DOHH2 (cell line): ENCODE measurements around the gene SPCS2.
"Not testable (repeated sequence)": the region's sequence is repeated elsewhere in the genome, so short reads cannot be mapped to it uniquely, and the experiment has no call there.

ENCODE experiments used
- CTCF ChIP-seq: fragments of 200-600 bp; sonication (generic); IDR thresholded peaks from one replicate; pipeline ENCODE4 v1.5.1; 2014; ENCODE audit warnings: antibody characterized with exemption, mild to moderate bottlenecking, low read depth, low read length; ENCODE audit not compliant: poor library complexity, severe bottlenecking
- EZH2phosphoT487 ChIP-seq: fragments of 200-600 bp; sonication (generic); IDR thresholded peaks from 2 replicates; pipeline ENCODE4 v1.6.1; 2017; ENCODE audit warnings: borderline replicate concordance, mild to moderate bottlenecking, antibody characterized with exemption, low read length, moderate library complexity, mixed read lengths

DNA sequence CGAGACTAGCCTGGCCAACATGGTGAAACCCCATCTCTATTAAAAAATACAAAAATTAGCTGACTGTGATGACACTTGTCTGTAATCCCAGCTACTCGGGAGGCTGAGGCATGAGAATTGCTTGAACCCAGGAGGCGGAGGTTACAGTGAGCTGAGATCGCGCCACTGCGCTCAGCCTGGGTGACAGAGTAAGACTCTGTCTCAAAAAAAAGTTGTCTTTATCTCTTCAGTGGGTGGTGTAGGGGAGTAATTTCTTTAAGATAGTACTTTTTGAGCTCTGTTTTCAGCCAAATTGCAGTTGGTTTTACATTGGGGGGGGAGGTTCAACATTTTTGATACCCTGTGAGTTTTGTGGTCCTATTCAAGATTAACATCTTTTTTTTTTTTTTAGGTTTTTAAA lies 11.1 kb downstream of the SPCS2 start:
- not testable (repeated sequence) for TF ChIP-seq CTCF, EZH2phosphoT487
